ENCODE data around the gene BTNL8. TPM values are rescaled to one million over a fixed set of nuclear protein-coding genes. Genes with fewer than 3 reads are reported as not detected.

BTNL8 gene
- total and polyA plus RNA-seq, 2 donors (not counting 3 experiments of a cell fraction or from before 2014, with no cell fraction given) = not detected

DNA sequence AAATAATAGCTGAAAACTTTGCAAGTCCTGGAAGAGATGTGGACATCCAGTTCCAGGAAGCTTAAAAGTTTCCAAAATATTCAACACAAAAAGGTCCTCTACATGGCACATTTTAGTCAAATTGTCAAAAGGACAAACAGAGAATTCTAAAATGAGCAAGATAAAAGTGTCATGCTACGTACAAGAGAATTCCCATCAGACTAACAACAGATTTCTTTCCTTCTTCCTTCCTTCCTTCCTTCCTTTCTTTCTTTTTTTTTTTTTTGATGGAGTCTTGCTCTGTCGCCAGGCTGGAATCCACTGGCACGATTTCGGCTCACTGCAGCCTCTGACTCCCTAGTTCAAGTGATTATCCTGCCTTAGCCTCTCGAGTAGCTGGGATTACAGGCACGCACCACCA lies 39.3 kb downstream of the BTNL8 start:
- DNase-seq (ENCODE audit: low read depth, low spot score) = no peak
- ChIA-PET CTCF (no interaction called here), POLR2A (no interaction called here)
- H3K4me3 ChIP-seq (replicated peaks in 1 of 3; ENCODE audit: insufficient read depth in 1 of 3, low read depth in 1 of 3, low read length in 3 of 3) = no peak overlapping the region
- no peaks in the 10 kb centered on the region for H3K9me1 ChIP-seq (replicated peaks; ENCODE audit: control insufficient read depth, extremely low read depth, insufficient read depth, low read length)
- TF ChIP-seq EZH2 (IDR thresholded peaks at IDR 0.05; ENCODE audit: borderline replicate concordance, low read depth, low read length, severe bottlenecking) (no peak), POLR2A (IDR thresholded peaks at IDR 0.05; ENCODE audit: low read depth, low read length) (no peak), POLR2AphosphoS5 (IDR thresholded peaks at IDR 0.05; ENCODE audit: insufficient read depth, low read depth, low read length) (no peak), GATA2 (IDR thresholded peaks at IDR 0.05; ENCODE audit: insufficient read depth, insufficient read length, low read depth, low read length) (no peak), MYC (IDR thresholded peaks at IDR 0.05; ENCODE audit: low read depth, low read length) (no peak), JUN (IDR thresholded peaks at IDR 0.05; ENCODE audit: borderline replicate concordance, insufficient read depth, insufficient read length, low read depth) (no peak), FOS (IDR thresholded peaks at IDR 0.05; ENCODE audit: borderline replicate concordance, insufficient read depth, low read length) (no peak)
- TF ChIP-seq, protein P1, sequence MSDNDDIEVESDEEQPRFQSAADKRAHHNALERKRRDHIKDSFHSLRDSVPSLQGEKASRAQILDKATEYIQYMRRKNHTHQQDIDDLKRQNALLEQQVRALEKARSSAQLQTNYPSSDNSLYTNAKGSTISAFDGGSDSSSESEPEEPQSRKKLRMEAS (IDR thresholded peaks at IDR 0.05; ENCODE audit: insufficient read depth, insufficient read length) = no peak
- TF ChIP-seq, protein P2, sequence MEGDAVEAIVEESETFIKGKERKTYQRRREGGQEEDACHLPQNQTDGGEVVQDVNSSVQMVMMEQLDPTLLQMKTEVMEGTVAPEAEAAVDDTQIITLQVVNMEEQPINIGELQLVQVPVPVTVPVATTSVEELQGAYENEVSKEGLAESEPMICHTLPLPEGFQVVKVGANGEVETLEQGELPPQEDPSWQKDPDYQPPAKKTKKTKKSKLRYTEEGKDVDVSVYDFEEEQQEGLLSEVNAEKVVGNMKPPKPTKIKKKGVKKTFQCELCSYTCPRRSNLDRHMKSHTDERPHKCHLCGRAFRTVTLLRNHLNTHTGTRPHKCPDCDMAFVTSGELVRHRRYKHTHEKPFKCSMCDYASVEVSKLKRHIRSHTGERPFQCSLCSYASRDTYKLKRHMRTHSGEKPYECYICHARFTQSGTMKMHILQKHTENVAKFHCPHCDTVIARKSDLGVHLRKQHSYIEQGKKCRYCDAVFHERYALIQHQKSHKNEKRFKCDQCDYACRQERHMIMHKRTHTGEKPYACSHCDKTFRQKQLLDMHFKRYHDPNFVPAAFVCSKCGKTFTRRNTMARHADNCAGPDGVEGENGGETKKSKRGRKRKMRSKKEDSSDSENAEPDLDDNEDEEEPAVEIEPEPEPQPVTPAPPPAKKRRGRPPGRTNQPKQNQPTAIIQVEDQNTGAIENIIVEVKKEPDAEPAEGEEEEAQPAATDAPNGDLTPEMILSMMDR (IDR thresholded peaks at IDR 0.05; ENCODE audit: extremely low read depth in 1 of 2, insufficient read depth in 1 of 2, low read depth in 1 of 2, low read length in 2 of 2) = no peak
- no peaks in the 10 kb centered on the region for H4K20me1 ChIP-seq (replicated peaks; ENCODE audit: control insufficient read depth, extremely low read depth, insufficient read depth, low read length)
- no peak overlapping the region for H3K27ac ChIP-seq (ENCODE audit: insufficient read depth, low read depth, low read length)
- H3K9me3 ChIP-seq (replicated peaks; ENCODE audit: control insufficient read depth, insufficient read depth, low read length) = peaks cover 5% of the 10 kb centered on the region
- H3K4me1 ChIP-seq (ENCODE audit: control insufficient read depth, extremely low read depth, insufficient read depth, low read length) = no peaks in the 10 kb centered on the region
- no peak overlapping the region for H3K9ac ChIP-seq (replicated peaks; ENCODE audit: extremely low read depth, insufficient read depth, low read length)
- intact Hi-C loops (cut with micrococcal nuclease) (no loop called here), dilution Hi-C loops (cut with MboI; ENCODE audit: extremely low pct_ligation_motif_present, low sequenced_read_pairs) (no loop called here)
- no peak overlapping the region for H3K4me2 ChIP-seq (ENCODE audit: insufficient read depth, low read length)
- no peak overlapping the region for H2AFZ ChIP-seq (ENCODE audit: low read depth, low read length)
- H3K27me3 ChIP-seq (ENCODE audit: control insufficient read depth in 2 of 2, insufficient read depth in 2 of 2, low read length in 2 of 2) = no peaks in the 10 kb centered on the region
- no peak for FAIRE-seq
- H3K36me3 ChIP-seq (ENCODE audit: control insufficient read depth in 2 of 2, extremely low read depth in 1 of 2, insufficient read depth in 2 of 2, low read length in 2 of 2) = no peaks in the 10 kb centered on the region
- H3K79me2 ChIP-seq (ENCODE audit: control insufficient read depth, insufficient read depth, low read length) = no peaks in the 10 kb centered on the region
- no TSS peak for BruUV-seq (replicated peaks)
